SK-N-MC (cell line): ENCODE results near the gene FARS2.

Source experiments
- EZH2 ChIP-seq: fragments of 200-600 bp; sonication (generic); IDR thresholded peaks from one replicate; pipeline ENCODE4 v1.6.1; 2017; ENCODE audit warnings: antibody characterized with exemption
- FOXP2 ChIP-seq: optimal IDR thresholded peaks from 2 replicates; pipeline ENCODE3; 2011; ENCODE audit warnings: mild to moderate bottlenecking, moderate library complexity; ENCODE audit not compliant: insufficient read depth; ENCODE audit errors: extremely low read length, control extremely low read depth
- POLR2AphosphoS5 ChIP-seq: IDR thresholded peaks from 2 replicates; pipeline ENCODE4 v1.6.1; 2012; ENCODE audit warnings: mild to moderate bottlenecking, low read depth, low read length, borderline replicate concordance

DNA sequence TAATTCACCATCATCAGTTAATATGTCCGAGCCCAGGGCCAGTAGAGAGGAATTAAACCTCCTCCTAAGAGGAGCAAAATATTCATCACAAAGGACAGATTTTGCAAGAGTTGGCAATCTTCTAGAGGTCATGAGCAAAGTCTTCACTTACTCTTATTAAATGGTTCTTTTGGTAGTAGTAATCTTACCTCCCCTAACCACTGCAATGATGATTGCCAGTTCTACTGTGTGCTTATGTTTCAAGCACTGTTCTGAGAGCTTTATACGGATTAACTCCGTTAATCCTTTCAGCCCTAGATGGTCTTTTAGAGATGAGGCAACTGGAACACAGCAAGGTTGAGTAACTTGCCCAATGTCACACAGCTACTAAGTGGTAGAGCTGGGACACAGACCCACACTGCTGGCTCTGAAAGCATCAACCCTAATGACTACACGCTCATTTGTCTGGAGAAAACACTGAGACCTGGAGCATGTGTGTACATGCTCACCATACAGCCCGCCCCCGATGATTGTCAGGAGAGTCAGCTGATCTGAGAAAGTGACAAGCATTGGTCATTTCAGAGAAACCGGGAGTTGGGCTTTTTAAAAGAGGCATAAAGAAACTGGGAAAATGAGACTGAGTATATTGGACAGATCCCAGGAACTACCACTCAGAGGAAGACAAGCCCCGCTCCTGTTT lies 469.4 kb downstream of the FARS2 start:
- no peak for TF ChIP-seq POLR2AphosphoS5
- no peak for TF ChIP-seq EZH2
- no peak for TF ChIP-seq FOXP2
